ENCODE results near the gene WRAP73. TPM values are rescaled to one million over a fixed set of nuclear protein-coding genes. Genes with fewer than 3 reads are reported as not detected.
A peak's percentile ranks its signal among the peaks of the same experiment; 100 is the strongest.

WRAP73 gene
- total RNA-seq, 4 donors from 2014 or later, result 16.4 to 33.7 (median 19.6) TPM

DNA sequence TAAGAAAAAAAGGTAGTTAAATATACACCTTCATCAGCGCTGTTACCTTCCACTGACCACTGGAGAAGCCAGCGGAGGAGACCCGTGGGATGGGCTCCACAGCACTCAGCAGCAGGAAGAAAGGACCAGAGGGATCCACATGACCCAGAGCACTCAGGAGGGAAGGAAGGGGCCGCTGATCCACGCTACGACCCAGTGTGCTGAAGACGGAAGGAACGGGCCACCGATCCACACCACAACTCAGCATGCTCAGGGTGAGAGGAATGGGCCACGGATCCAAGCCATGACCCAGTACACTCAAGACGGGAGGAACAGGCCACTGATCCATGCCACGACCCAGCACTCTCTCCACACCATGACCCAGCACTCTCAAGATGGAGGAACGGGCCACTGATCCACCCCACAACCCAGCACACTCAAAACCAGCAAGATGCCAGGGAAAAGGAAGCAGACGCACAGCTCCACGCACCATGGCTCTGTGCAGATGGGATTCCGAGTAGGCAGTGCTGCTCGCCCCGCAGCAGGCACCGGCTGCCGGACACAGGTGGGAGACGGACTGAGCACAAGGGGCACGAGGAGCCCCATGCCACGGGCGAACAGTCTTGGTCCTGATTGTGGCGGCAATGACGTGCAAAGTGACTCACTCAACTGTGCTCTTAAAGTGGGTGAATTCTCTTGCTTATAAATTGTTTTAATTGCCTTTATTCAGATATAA, 8.7 kb downstream of the WRAP73 start:
- H3K9me3 ChIP-seq, result no peaks in the 10 kb centered on the region
- H3K27ac ChIP-seq, result no peak overlapping the region
- whole genome bisulfite sequencing, result 96% methylated on average over 24 of the region's 26 CpGs
- H3K27me3 ChIP-seq, result no peaks in the 10 kb centered on the region
- H3K4me1 ChIP-seq, result no peaks in the 10 kb centered on the region
- no peak for TF ChIP-seq POLR2AphosphoS5 (IDR thresholded peaks at IDR 0.05)
- TF ChIP-seq EP300 (IDR thresholded peaks at IDR 0.05), result no peak
- TF ChIP-seq, protein P1, sequence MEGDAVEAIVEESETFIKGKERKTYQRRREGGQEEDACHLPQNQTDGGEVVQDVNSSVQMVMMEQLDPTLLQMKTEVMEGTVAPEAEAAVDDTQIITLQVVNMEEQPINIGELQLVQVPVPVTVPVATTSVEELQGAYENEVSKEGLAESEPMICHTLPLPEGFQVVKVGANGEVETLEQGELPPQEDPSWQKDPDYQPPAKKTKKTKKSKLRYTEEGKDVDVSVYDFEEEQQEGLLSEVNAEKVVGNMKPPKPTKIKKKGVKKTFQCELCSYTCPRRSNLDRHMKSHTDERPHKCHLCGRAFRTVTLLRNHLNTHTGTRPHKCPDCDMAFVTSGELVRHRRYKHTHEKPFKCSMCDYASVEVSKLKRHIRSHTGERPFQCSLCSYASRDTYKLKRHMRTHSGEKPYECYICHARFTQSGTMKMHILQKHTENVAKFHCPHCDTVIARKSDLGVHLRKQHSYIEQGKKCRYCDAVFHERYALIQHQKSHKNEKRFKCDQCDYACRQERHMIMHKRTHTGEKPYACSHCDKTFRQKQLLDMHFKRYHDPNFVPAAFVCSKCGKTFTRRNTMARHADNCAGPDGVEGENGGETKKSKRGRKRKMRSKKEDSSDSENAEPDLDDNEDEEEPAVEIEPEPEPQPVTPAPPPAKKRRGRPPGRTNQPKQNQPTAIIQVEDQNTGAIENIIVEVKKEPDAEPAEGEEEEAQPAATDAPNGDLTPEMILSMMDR (IDR thresholded peaks at IDR 0.05), result no peak
- TF ChIP-seq POLR2A (IDR thresholded peaks at IDR 0.05), result no peak
- DNase-seq (ENCODE audit: low spot score in 2 of 2), result peak in 1 of 2 donors; percentile 31
- peaks cover 74% of the 10 kb centered on the region for H3K36me3 ChIP-seq
- no peak overlapping the region for H3K4me3 ChIP-seq

DNA sequence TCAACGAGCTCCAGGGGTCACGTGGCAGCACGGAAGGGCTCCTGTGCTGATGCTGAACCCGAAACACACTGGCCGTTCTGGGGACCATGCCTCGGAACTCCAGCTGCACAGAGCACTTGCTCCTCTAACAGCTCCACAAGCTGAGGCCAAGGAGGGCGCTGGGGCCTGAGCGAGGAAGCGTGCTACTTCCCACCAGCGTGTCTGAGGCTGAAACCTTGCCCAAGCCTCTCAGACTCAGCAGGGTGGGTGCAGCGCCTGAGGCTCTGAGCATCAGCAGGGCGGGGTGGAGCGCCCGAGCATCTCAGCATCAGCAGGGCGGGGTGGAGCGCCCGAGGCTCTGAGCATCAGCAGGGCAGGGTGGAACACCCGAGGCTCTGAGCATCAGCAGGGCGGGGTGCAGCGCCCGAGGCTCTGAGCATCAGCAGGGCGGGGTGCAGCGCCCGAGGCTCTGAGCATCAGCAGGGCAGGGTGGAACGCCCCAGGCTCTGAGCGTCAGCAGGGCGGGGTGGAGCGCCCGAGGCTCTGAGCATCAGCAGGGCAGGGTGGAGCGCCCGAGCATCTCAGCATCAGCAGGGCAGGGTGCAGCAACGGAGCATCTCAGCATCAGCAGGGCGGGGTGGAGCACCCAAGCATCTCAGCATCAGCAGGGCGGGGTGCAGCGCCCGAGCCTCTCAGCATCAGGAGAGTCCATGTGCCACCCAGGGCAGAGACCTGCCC, 9.6 kb downstream of the WRAP73 start:
- no peak overlapping the region for H3K4me3 ChIP-seq
- WGBS, result 80% methylated on average over 25 of the region's 36 CpGs
- DNase-seq (ENCODE audit: low spot score in 2 of 2), result peak in 1 of 2 donors; percentile 56
- TF ChIP-seq POLR2AphosphoS5 (IDR thresholded peaks at IDR 0.05) (no peak), EP300 (IDR thresholded peaks at IDR 0.05) (no peak), POLR2A (IDR thresholded peaks at IDR 0.05) (no peak)
- TF ChIP-seq, protein P1 (IDR thresholded peaks at IDR 0.05), result no peak
- H3K4me1 ChIP-seq, result no peaks in the 10 kb centered on the region
- H3K9me3 ChIP-seq, result no peaks in the 10 kb centered on the region
- H3K27ac ChIP-seq, result no peak overlapping the region
- H3K36me3 ChIP-seq, result peaks cover 74% of the 10 kb centered on the region
- no peaks in the 10 kb centered on the region for H3K27me3 ChIP-seq

DNA sequence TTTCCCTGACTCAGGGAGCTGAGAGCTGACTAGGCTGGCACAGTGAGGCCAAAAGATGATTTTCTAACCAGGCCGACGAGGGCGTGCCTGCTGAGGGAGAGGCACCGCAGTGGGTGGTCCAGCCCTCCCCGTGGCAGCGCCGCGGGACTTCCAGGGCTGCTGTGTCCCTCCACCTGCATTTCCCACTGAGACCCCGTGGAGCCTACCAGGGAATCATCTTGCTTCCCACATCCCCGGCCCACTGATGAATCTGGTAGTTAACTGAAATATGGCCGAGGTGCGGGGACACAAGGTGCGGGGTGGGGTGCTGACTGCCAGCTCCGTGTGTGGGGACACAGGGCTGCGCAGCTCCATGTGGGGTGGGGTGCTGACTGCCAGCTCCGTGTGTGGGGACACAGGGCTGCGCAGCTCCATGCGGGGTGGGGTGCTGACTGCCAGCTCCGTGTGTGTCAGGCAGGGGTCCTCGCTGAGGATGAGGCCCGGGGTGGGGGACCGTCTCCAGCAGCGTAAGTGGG, 10.4 kb downstream of the WRAP73 start:
- Histone ChIP-seq H3K4me3 (no peak overlapping the region), H3K36me3 (peaks cover 74% of the 10 kb centered on the region), H3K27ac (no peak overlapping the region), H3K4me1 (no peaks in the 10 kb centered on the region), H3K27me3 (no peaks in the 10 kb centered on the region), H3K9me3 (no peaks in the 10 kb centered on the region)
- TF ChIP-seq, protein P1 (IDR thresholded peaks at IDR 0.05), result no peak
- TF ChIP-seq POLR2A (IDR thresholded peaks at IDR 0.05), result no peak
- TF ChIP-seq EP300 (IDR thresholded peaks at IDR 0.05), result no peak
- peak in 1 of 2 donors; percentile 60 for DNase-seq (ENCODE audit: low spot score in 2 of 2)
- 94% methylated on average over 23 of the region's 23 CpGs for WGBS

DNA sequence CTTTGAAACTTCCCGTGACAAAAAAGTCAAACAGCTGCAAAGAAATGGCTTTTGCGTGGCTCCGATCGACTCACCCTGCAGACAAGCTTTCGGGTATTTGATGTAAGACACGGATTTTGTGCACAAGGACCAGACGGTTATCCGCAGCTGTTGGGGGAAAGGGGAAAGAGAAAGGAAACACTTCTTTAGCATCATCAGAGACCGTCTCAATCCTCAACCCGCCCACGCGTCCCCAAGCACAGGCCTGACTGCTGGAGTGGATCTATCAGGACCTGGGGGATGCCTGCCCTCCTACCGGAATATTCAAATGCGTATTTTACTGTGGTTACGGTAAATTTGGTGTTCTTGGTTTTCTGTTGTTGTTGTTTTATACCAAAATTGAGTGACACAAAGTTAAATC, 11.2 kb downstream of the WRAP73 start:
- H3K36me3 ChIP-seq, result peaks cover 78% of the 10 kb centered on the region
- TF ChIP-seq EP300 (IDR thresholded peaks at IDR 0.05) (no peak), POLR2A (IDR thresholded peaks at IDR 0.05) (no peak), POLR2AphosphoS5 (IDR thresholded peaks at IDR 0.05) (no peak)
- TF ChIP-seq, protein P1 (IDR thresholded peaks at IDR 0.05), result no peak
- no peaks in the 10 kb centered on the region for H3K9me3 ChIP-seq
- no peaks in the 10 kb centered on the region for H3K4me1 ChIP-seq
- WGBS, result 92% methylated on average over 15 of the region's 15 CpGs
- H3K27ac ChIP-seq, result no peak overlapping the region
- H3K27me3 ChIP-seq, result no peaks in the 10 kb centered on the region
- H3K4me3 ChIP-seq, result no peak overlapping the region
- no peak for DNase-seq (ENCODE audit: low spot score in 2 of 2)

DNA sequence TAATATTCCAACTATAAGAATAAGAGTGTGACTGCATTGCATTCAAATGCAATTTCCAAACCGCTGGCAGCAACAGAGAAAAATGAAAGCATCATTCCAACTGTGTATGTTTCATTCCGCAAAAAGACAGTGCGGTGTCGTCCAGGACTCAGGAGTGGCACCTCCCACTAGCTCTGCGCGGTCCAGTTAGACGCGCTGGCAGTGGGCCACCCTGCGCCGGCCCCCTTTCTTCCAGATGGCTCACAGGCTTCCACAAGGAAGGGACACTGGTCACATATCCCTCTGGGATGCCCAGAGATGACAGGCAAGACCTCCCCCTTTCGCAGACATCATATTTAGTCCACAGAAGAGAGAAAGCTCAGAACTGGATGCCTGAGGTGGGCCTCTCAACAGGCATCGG, 11.9 kb downstream of the WRAP73 start:
- Histone ChIP-seq H3K4me1 (no peaks in the 10 kb centered on the region), H3K27ac (no peak overlapping the region), H3K36me3 (peaks cover 85% of the 10 kb centered on the region), H3K27me3 (no peaks in the 10 kb centered on the region), H3K9me3 (no peaks in the 10 kb centered on the region), H3K4me3 (no peak overlapping the region)
- WGBS, result 90% methylated on average over 10 of the region's 12 CpGs
- TF ChIP-seq EP300 (IDR thresholded peaks at IDR 0.05), result no peak
- no peak for TF ChIP-seq POLR2A (IDR thresholded peaks at IDR 0.05)
- TF ChIP-seq POLR2AphosphoS5 (IDR thresholded peaks at IDR 0.05), result no peak
- TF ChIP-seq, protein P1 (IDR thresholded peaks at IDR 0.05), result no peak
- DNase-seq (ENCODE audit: low spot score in 2 of 2), result peak in 1 of 2 donors; percentile 34
